ENCODE data around the gene C6orf132. TPM values are rescaled to one million over a fixed set of nuclear protein-coding genes. Genes with fewer than 3 reads are reported as not detected.
"Not testable (repeated sequence)": the region's sequence is repeated elsewhere in the genome, so short reads cannot be mapped to it uniquely, and the experiment has no call there.

C6orf132 gene
- total RNA-seq, 1 experiment from 2014 or later = 0.15 TPM

GRCh38 chr6:42173101-42173500 is 30.7 kb upstream of the C6orf132 start, which contains the start of gene GUCA1A:
GUCA1A (plus strand) TSS chr6:42173364; CDS start chr6:42173614, 250 bp downstream.
- TF ChIP-seq CTCF (conservative IDR thresholded peaks at IDR 0.05; ENCODE audit: low read depth, low read length) (no peak), EZH2 (IDR thresholded peaks at IDR 0.05; ENCODE audit: borderline replicate concordance, low read depth, low read length, poor library complexity, severe bottlenecking) (no peak)
- CTCF ChIA-PET = no interaction called here

GRCh38 chr6:42171813-42172581 is 29.6 kb upstream of the C6orf132 start:
- Histone ChIP-seq H3K4me3 (ENCODE audit: low read depth, low read length, poor library complexity, severe bottlenecking) (no peak overlapping the region), H3K36me3 (ENCODE audit: insufficient read depth, low read length, poor library complexity, severe bottlenecking) (no peaks in the 10 kb centered on the region), H3K27me3 (replicated peaks; ENCODE audit: insufficient read depth, low read depth, low read length, poor library complexity) (no peaks in the 10 kb centered on the region), H3K27ac (ENCODE audit: low read depth, low read length, poor library complexity, severe bottlenecking) (no peak overlapping the region), H3K4me1 (ENCODE audit: insufficient read depth, low read length, poor library complexity, severe bottlenecking) (no peaks in the 10 kb centered on the region), H3K9me3 (ENCODE audit: low read depth, low read length, poor library complexity, severe bottlenecking) (no peaks in the 10 kb centered on the region)
- ChIA-PET POLR2A (ENCODE audit: low non-redundant PET) (no interaction called here), CTCF (interaction anchor here (0.6 kb wide), 1 partner anchor 292 kb away, joined by 3 read pairs; no protein-coding TSS in a partner anchor)
- intact Hi-C loops (cut with micrococcal nuclease; ENCODE audit: unreplicated experiment) = no loop called here
- TF ChIP-seq CTCF (conservative IDR thresholded peaks at IDR 0.05; ENCODE audit: low read depth, low read length) = no peak
- no peak for TF ChIP-seq EZH2 (IDR thresholded peaks at IDR 0.05; ENCODE audit: borderline replicate concordance, low read depth, low read length, poor library complexity, severe bottlenecking)
- BruUV-seq (replicated peaks) = no TSS peak
- DNase-seq (ENCODE audit: low spot score) = no peak

More at GRCh38 chr6:42173101-42173500, 30.7 kb upstream of the C6orf132 start, which contains the start of gene GUCA1A:
- no peaks in the 10 kb centered on the region for H3K4me1 ChIP-seq (ENCODE audit: insufficient read depth, low read length, poor library complexity, severe bottlenecking)
- no peak within 1 kb of the TSS for H3K4me3 ChIP-seq (ENCODE audit: low read depth, low read length, poor library complexity, severe bottlenecking)
- H3K27me3 ChIP-seq (replicated peaks; ENCODE audit: insufficient read depth, low read depth, low read length, poor library complexity) = no peaks in the 10 kb centered on the region
- H3K27ac ChIP-seq (ENCODE audit: low read depth, low read length, poor library complexity, severe bottlenecking) = no peak within 1 kb of the TSS
- no peaks in the 10 kb centered on the region for H3K36me3 ChIP-seq (ENCODE audit: insufficient read depth, low read length, poor library complexity, severe bottlenecking)
- DNase-seq (ENCODE audit: low spot score) = no peak
- POLR2A ChIA-PET (ENCODE audit: low non-redundant PET) = no interaction called here
- H3K9me3 ChIP-seq (ENCODE audit: low read depth, low read length, poor library complexity, severe bottlenecking) = no peaks in the 10 kb centered on the region
- intact Hi-C loops (cut with micrococcal nuclease; ENCODE audit: unreplicated experiment) = no loop called here
- BruUV-seq (replicated peaks) = no TSS peak

- H3K27me3 ChIP-seq (replicated peaks; ENCODE audit: insufficient read depth, low read depth, low read length, poor library complexity); BruUV-seq (replicated peaks); H3K36me3 ChIP-seq (ENCODE audit: insufficient read depth, low read length, poor library complexity, severe bottlenecking); POLR2A ChIA-PET (ENCODE audit: low non-redundant PET); CTCF ChIA-PET; H3K27ac ChIP-seq (ENCODE audit: low read depth, low read length, poor library complexity, severe bottlenecking); H3K4me1 ChIP-seq (ENCODE audit: insufficient read depth, low read length, poor library complexity, severe bottlenecking); H3K4me3 ChIP-seq (ENCODE audit: low read depth, low read length, poor library complexity, severe bottlenecking); H3K9me3 ChIP-seq (ENCODE audit: low read depth, low read length, poor library complexity, severe bottlenecking); DNase-seq (ENCODE audit: low spot score): not testable (repeated sequence)
- intact Hi-C loops (cut with micrococcal nuclease; ENCODE audit: unreplicated experiment) = loop anchor here (5.0 kb wide), 1 partner anchor 227 kb away; the partner anchor contains the start of gene CCND3
These were observed 27.4 kb upstream of the C6orf132 start for GRCh38 chr6:42169780-42170179.
